GM12878 (cell line): Measurements from ENCODE around the gene NEB. TPM values are rescaled to one million over a fixed set of nuclear protein-coding genes. Genes with fewer than 3 reads are reported as not detected.
A peak's percentile ranks its signal among the peaks of the same experiment; 100 is the strongest.

Experiments used
- ATAC-seq: fragments of 200-7000 bp; cut with Tn5 transposase; 3 replicates; pipeline ENCODE4 v1.9.1; 2020; ENCODE audit warnings: mild to moderate bottlenecking, moderate library complexity
- BruUV-seq: library from RNA; stranded (reverse); fragments of 400-500 nt; replicated peaks from 2 replicates; lab custom pipeline; 2021; lab: Mats Ljungman, UMichigan
- CTCF ChIA-PET: fragments of 300-600 bp; sonication (Branson Sonifier 250); formaldehyde crosslinking; extraction: SDS; loops from one replicate; lab custom pipeline; 2021; ENCODE audit warnings: inconsistent platforms; lab: Yijun Ruan, JAX
- POLR2A ChIA-PET: fragments of 350-600 bp; formaldehyde crosslinking; extraction: SDS; loops from one replicate; lab custom pipeline; 2021; ENCODE audit warnings: inconsistent platforms; lab: Charles Lee
- RAD21 ChIA-PET: fragments of 300-600 bp; sonication (Branson Sonifier 250); formaldehyde crosslinking; loops from one replicate; lab custom pipeline; 2023; ENCODE audit warnings: antibody characterized with exemption; ENCODE audit not compliant: unreplicated experiment; lab: Charles Lee
- SMC1A ChIA-PET: fragments of 300-600 bp; sonication (Branson Sonifier 250); formaldehyde crosslinking; loops from one replicate; lab custom pipeline; 2023; ENCODE audit not compliant: unreplicated experiment, uncharacterized antibody; lab: Charles Lee
- DNase-seq: peaks from one replicate; pipeline ENCODE4 v3.0.0-alpha.2; 2011; ENCODE audit warnings: low read depth, low spot score
- FAIRE-seq: peaks from 3 replicates; lab custom pipeline; 2011; peaks lifted over from hg19 to GRCh38; lab: Jason Lieb, UNC
- H2AFZ ChIP-seq: 2 replicates; pipeline ENCODE4 v1.6.0; 2011; ENCODE audit warnings: low read depth, low read length, control low read depth; ENCODE audit not compliant: control insufficient read depth
- H3K27ac ChIP-seq: 2 replicates; pipeline ENCODE4 v1.5.1; 2011; ENCODE audit warnings: control low read depth; ENCODE audit not compliant: control insufficient read depth, insufficient read depth
- H3K27me3 ChIP-seq, 2 experiments: replicated peaks in 1 of 2; 2 replicates each; pipeline versions ENCODE4 v1.6.0 to v1.6.1; 2011; ENCODE audit warnings: low read length in 1 of 2; ENCODE audit not compliant: control insufficient read depth in 2 of 2, insufficient read depth in 2 of 2
- H3K36me3 ChIP-seq, 2 experiments: 2 replicates each; pipeline ENCODE4 v1.5.1; 2011; ENCODE audit warnings: low read length in 1 of 2; ENCODE audit not compliant: control insufficient read depth in 2 of 2, insufficient read depth in 2 of 2
- H3K4me1 ChIP-seq: 2 replicates; pipeline ENCODE4 v1.6.1; 2011; ENCODE audit warnings: mild to moderate bottlenecking, low read length, moderate library complexity, mixed read lengths; ENCODE audit not compliant: control insufficient read depth, insufficient read depth
- H3K4me2 ChIP-seq: 2 replicates; pipeline ENCODE4 v1.6.0; 2011; ENCODE audit warnings: control low read depth; ENCODE audit not compliant: control insufficient read depth, insufficient read depth
- H3K4me3 ChIP-seq: fragments of 200-600 bp; sonication (generic); 2 replicates; pipeline ENCODE4 v1.5.1; 2016
- H3K79me2 ChIP-seq: 2 replicates; pipeline ENCODE4 v1.6.0; 2011; ENCODE audit warnings: low read length; ENCODE audit not compliant: control insufficient read depth, insufficient read depth
- H3K9ac ChIP-seq: 2 replicates; pipeline ENCODE4 v1.8.0; 2011; ENCODE audit warnings: low read length, control low read depth, mixed read lengths; ENCODE audit not compliant: control insufficient read depth, insufficient read depth
- H3K9me3 ChIP-seq: replicated peaks from 3 replicates; pipeline ENCODE4 v1.5.1; 2011; ENCODE audit warnings: mild to moderate bottlenecking, low read length; ENCODE audit not compliant: control insufficient read depth, insufficient read depth
- H4K20me1 ChIP-seq: 2 replicates; pipeline ENCODE4 v1.6.0; 2011; ENCODE audit not compliant: control insufficient read depth, insufficient read depth
- ATF2 ChIP-seq: IDR thresholded peaks from 2 replicates; pipeline ENCODE4 v1.6.1; 2012; ENCODE audit warnings: low read length, inconsistent platforms
- CBX3 ChIP-seq: fragments of 200-600 bp; sonication (generic); IDR thresholded peaks from 2 replicates; pipeline ENCODE4 v1.6.1; 2016; ENCODE audit warnings: low read depth, borderline replicate concordance
- CHD2 ChIP-seq: IDR thresholded peaks from 2 replicates; pipeline ENCODE4 v1.6.1; 2011; ENCODE audit warnings: low read depth, low read length, improper control_type of control experiment, borderline replicate concordance
- EGR1 ChIP-seq, 2 experiments: IDR thresholded peaks; 1 replicate in 1 of 2; 2 replicates in 1 of 2; pipeline ENCODE4 v1.6.1; 2011 to 2012; ENCODE audit warnings: low read depth in 2 of 2, low read length in 2 of 2, borderline replicate concordance in 1 of 2, mild to moderate bottlenecking in 1 of 2, moderate library complexity in 1 of 2
- HDAC6 ChIP-seq: fragments of 200-600 bp; sonication (generic); IDR thresholded peaks from one replicate; pipeline ENCODE4 v1.8.0; 2017; ENCODE audit warnings: antibody characterized with exemption; ENCODE audit not compliant: unreplicated experiment
- NFIC ChIP-seq: IDR thresholded peaks from 2 replicates; pipeline ENCODE4 v1.6.1; 2012; ENCODE audit warnings: low read depth, mild to moderate bottlenecking, inconsistent platforms, low read length, moderate library complexity
- NFYA ChIP-seq: IDR thresholded peaks from 2 replicates; pipeline ENCODE4 v1.6.1; 2011; ENCODE audit warnings: low read depth, mild to moderate bottlenecking, low read length, improper control_type of control experiment, borderline replicate concordance
- POLR2A ChIP-seq: IDR thresholded peaks from 2 replicates; pipeline ENCODE4 v1.6.1; 2011; ENCODE audit warnings: low read depth, mild to moderate bottlenecking, low read length
- RELA ChIP-seq: fragments of 450-650 bp; IDR thresholded peaks from 2 replicates; pipeline ENCODE4 v1.8.0; 2014; ENCODE audit warnings: borderline replicate concordance; ENCODE audit not compliant: partially characterized antibody
- STAT1 ChIP-seq: fragments of 450-650 bp; conservative IDR thresholded peaks from 2 replicates; pipeline ENCODE4 v1.6.1; 2014; ENCODE audit warnings: antibody characterized with exemption, mild to moderate bottlenecking
- TAF1 ChIP-seq: IDR thresholded peaks from 2 replicates; pipeline ENCODE4 v1.6.1; 2011; ENCODE audit warnings: mild to moderate bottlenecking, low read depth, low read length, borderline replicate concordance
- YY1 ChIP-seq: IDR thresholded peaks from 2 replicates; pipeline ENCODE4 v1.6.1; 2011; ENCODE audit warnings: low read depth, mild to moderate bottlenecking, low read length
- ZBTB11 ChIP-seq: fragments of 450-650 bp; formaldehyde crosslinking; IDR thresholded peaks from 2 replicates; pipeline ENCODE4 v1.5.0; 2022; ENCODE audit warnings: mild to moderate bottlenecking, missing genetic modification characterization
- WGBS: methylation state at CpG from one replicate; pipeline ENCODE4 v1.1.6; 2016; ENCODE audit warnings: low lambda C conversion rate; ENCODE audit not compliant: insufficient replicate concordance, insufficient coverage; ENCODE audit errors: missing lambda C conversion rate; 5-methylcytosine and 5-hydroxymethylcytosine counted together
- in situ Hi-C: fragments of 300-500 bp; cut with MboI; formaldehyde crosslinking; loops from 9 replicates; pipeline ENCODE4 v1.14.3; 2018; ENCODE audit warnings: mixed read lengths
- intact Hi-C: fragments of 100-400 bp; cut with micrococcal nuclease; formaldehyde crosslinking; loops from one replicate; pipeline ENCODE4 v1.14.2; 2022; ENCODE audit not compliant: unreplicated experiment
- polyA plus RNA-seq, 11 experiments: library from polyadenylated mRNA; depleted of rRNA in 4 of 11; unstranded in 6 of 11; stranded (reverse) in 5 of 11; fragments of >200 nt; fragmentation: Nextera tagmentation in 4 of 11; fragmentation: Illumina TruSeq in 1 of 11; extraction: Ambion mirVana in 4 of 11; extraction: Trizol in 1 of 11; gene quantifications; 1 replicate in 1 of 11; 2 replicates in 10 of 11; pipeline versions ENCODE4 v1.2.1 to v1.2.3, GENCODE V29; 2011 to 2016; ENCODE audit warnings: inconsistent platforms in 2 of 11, missing spikeins in 2 of 11, low read depth in 1 of 11
- total RNA-seq, 4 experiments: library from RNA; depleted of rRNA in 3 of 4; stranded (reverse); fragments of >200 nt in 3 of 4; fragmentation: Illumina TruSeq in 1 of 4; extraction: Trizol in 1 of 4; gene quantifications; 2 replicates each; pipeline versions ENCODE4 v1.2.1 to v1.2.3, GENCODE V29; 2013 to 2021
- TF ChIP-seq, protein P1 (sequence below): IDR thresholded peaks from 2 replicates; pipeline ENCODE4 v1.6.1; 2011; ENCODE audit warnings: mild to moderate bottlenecking, low read depth, low read length, moderate library complexity; ENCODE audit not compliant: insufficient replicate concordance
- TF ChIP-seq, protein P2 (sequence below): fragments of 450-650 bp; IDR thresholded peaks from 2 replicates; pipeline ENCODE4 v1.6.1; 2016; ENCODE audit warnings: mild to moderate bottlenecking

The NEB gene
- total and polyA plus RNA-seq, 10 of the 15 experiments (the other 5 are each of a cell fraction or from before 2014, with no cell fraction given): 0.04 to 0.77 (median 0.12) TPM

- H3K27me3 ChIP-seq: no peaks in the 10 kb centered on the region
- CTCF ChIA-PET: interaction anchor here (1.4 kb wide), 1 partner anchor 29 kb away, joined by 3 read pairs; no protein-coding TSS in a partner anchor
- H3K36me3 ChIP-seq: no peaks in the 10 kb centered on the region
- POLR2A ChIA-PET: no interaction called here
- WGBS: 38% methylated on average over 9 of the region's 9 CpGs
- H3K4me1 ChIP-seq: no peaks in the 10 kb centered on the region
- no peak overlapping the region for H3K27ac ChIP-seq
- no peaks in the 10 kb centered on the region for H3K9me3 ChIP-seq
- no peak overlapping the region for H3K4me3 ChIP-seq
- BruUV-seq: no TSS peak
- RAD21 ChIA-PET: no interaction called here
- no peak for TF ChIP-seq EGR1 (IDR thresholded peaks at IDR 0.05; ENCODE audit: borderline replicate concordance in 1 of 2, low read depth in 2 of 2, low read length in 2 of 2)
- TF ChIP-seq, protein P1, sequence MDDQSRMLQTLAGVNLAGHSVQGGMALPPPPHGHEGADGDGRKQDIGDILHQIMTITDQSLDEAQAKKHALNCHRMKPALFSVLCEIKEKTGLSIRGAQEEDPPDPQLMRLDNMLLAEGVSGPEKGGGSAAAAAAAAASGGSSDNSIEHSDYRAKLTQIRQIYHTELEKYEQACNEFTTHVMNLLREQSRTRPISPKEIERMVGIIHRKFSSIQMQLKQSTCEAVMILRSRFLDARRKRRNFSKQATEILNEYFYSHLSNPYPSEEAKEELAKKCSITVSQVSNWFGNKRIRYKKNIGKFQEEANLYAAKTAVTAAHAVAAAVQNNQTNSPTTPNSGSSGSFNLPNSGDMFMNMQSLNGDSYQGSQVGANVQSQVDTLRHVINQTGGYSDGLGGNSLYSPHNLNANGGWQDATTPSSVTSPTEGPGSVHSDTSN: no peak
- no peak for TF ChIP-seq ATF2
- no peak for TF ChIP-seq STAT1
- TF ChIP-seq NFYA: no peak
- no peak for TF ChIP-seq ZBTB11 (CRISPR knock-in tag)
- TF ChIP-seq HDAC6: no peak
- TF ChIP-seq, protein P2, sequence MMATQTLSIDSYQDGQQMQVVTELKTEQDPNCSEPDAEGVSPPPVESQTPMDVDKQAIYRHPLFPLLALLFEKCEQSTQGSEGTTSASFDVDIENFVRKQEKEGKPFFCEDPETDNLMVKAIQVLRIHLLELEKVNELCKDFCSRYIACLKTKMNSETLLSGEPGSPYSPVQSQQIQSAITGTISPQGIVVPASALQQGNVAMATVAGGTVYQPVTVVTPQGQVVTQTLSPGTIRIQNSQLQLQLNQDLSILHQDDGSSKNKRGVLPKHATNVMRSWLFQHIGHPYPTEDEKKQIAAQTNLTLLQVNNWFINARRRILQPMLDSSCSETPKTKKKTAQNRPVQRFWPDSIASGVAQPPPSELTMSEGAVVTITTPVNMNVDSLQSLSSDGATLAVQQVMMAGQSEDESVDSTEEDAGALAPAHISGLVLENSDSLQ: no peak
- no peak for TF ChIP-seq CBX3
- no peak for TF ChIP-seq YY1
- no peak for TF ChIP-seq CHD2
- no peak for TF ChIP-seq POLR2A
- no peak for TF ChIP-seq NFIC
- TF ChIP-seq TAF1: no peak
- no peak for TF ChIP-seq RELA
- FAIRE-seq (no peak), DNase-seq (no peak), ATAC-seq (peak; percentile 67)
- H3K4me2 ChIP-seq: no peak overlapping the region
- no peaks in the 10 kb centered on the region for H3K79me2 ChIP-seq
- H2AFZ ChIP-seq: no peak overlapping the region
- intact Hi-C loops: no loop called here
- SMC1A ChIA-PET: interaction anchor here (0.6 kb wide), 1 partner anchor 274 kb away, joined by 3 read pairs; no protein-coding TSS in a partner anchor
- H4K20me1 ChIP-seq: no peaks in the 10 kb centered on the region
- in situ Hi-C loops: no loop called here
- no peak overlapping the region for H3K9ac ChIP-seq
Measured at GRCh38 chr2:151525821-151526373, 208.4 kb downstream of the NEB start.
